Activated CD4-positive, alpha-beta T cell treated with anti-CD3 and anti-CD28 coated beads, Interleukin-2, amount 50 U/mL, for 24 hours (primary cell): Measurements from ENCODE around the gene ZBTB17.
"Not testable (repeated sequence)": the region's sequence is repeated elsewhere in the genome, so short reads cannot be mapped to it uniquely, and the experiment has no call there.

Source experiments
- DNase-seq, 2 donors: peaks; one replicate each; pipeline ENCODE4 v3.0.0-alpha.2; 2020; ENCODE audit warnings: low read depth in 1 of 2, low spot score in 1 of 2

Gene ZBTB17

GRCh38 chr1:15937146-15937545 lies 38.8 kb downstream of the ZBTB17 start:
- DNase-seq, result no peak

GRCh38 chr1:15936025-15936424 lies 39.9 kb downstream of the ZBTB17 start:
- no peak for DNase-seq

- no peak for DNase-seq
These were observed 40.6 kb downstream of the ZBTB17 start for GRCh38 chr1:15935056-15935950.

- no peak for DNase-seq
These were observed 41.5 kb downstream of the ZBTB17 start for GRCh38 chr1:15934211-15935055.

GRCh38 chr1:15933684-15934083 lies 42.2 kb downstream of the ZBTB17 start:
- no peak for DNase-seq

GRCh38 chr1:15932612-15933011 lies 43.3 kb downstream of the ZBTB17 start:
- no peak for DNase-seq

- no peak for DNase-seq
These were observed 44.0 kb downstream of the ZBTB17 start for GRCh38 chr1:15931884-15932283.

- no peak for DNase-seq
These were observed 44.5 kb downstream of the ZBTB17 start for GRCh38 chr1:15931401-15931800.

- no peak for DNase-seq
These were observed 46.6 kb downstream of the ZBTB17 start for GRCh38 chr1:15928971-15929965.

- not testable (repeated sequence) for DNase-seq
These were observed 49.5 kb downstream of the ZBTB17 start for GRCh38 chr1:15926448-15926847.

- DNase-seq, result no peak
These were observed 52.7 kb downstream of the ZBTB17 start for GRCh38 chr1:15923241-15923640.

GRCh38 chr1:15918962-15919715 lies 56.8 kb downstream of the ZBTB17 start:
- peak in 1 of 2 donors; percentile 77 for DNase-seq

- no peak for DNase-seq
These were observed 59.0 kb downstream of the ZBTB17 start for GRCh38 chr1:15916916-15917315.

- DNase-seq, result no peak
These were observed 59.5 kb downstream of the ZBTB17 start for GRCh38 chr1:15916417-15916816.

GRCh38 chr1:15915991-15916390 lies 59.9 kb downstream of the ZBTB17 start:
- DNase-seq, result no peak

- not testable (repeated sequence) for DNase-seq
These were observed 62.3 kb downstream of the ZBTB17 start for GRCh38 chr1:15913607-15914006.

- DNase-seq, result no peak
These were observed 64.0 kb downstream of the ZBTB17 start for GRCh38 chr1:15911927-15912326.

- no peak for DNase-seq
These were observed 64.8 kb downstream of the ZBTB17 start for GRCh38 chr1:15911141-15911540.

- no peak for DNase-seq
These were observed 67.3 kb downstream of the ZBTB17 start for GRCh38 chr1:15908597-15908996.

- no peak for DNase-seq
These were observed 73.0 kb downstream of the ZBTB17 start for GRCh38 chr1:15902882-15903281.
